ENCODE results near the gene FAM186B. TPM values are rescaled to one million over a fixed set of nuclear protein-coding genes. Genes with fewer than 3 reads are reported as not detected.

FAM186B gene
- total RNA-seq, 1 experiment from 2014 or later, result 0.19 TPM

GRCh38 chr12:49567611-49568441 is 37.6 kb downstream of the FAM186B start, which contains the start of gene MCRS1:
MCRS1 (minus strand) TSS chr12:49568142; CDS start chr12:49566731, 1,411 bp downstream.
- H3K36me3 ChIP-seq (ENCODE audit: insufficient read depth, low read length, poor library complexity, severe bottlenecking), result peaks cover 32% of the 10 kb centered on the region
- H3K9me3 ChIP-seq (ENCODE audit: low read depth, low read length, poor library complexity, severe bottlenecking), result no peaks in the 10 kb centered on the region
- ChIA-PET POLR2A (ENCODE audit: low non-redundant PET) (interaction anchor here (0.6 kb wide), 1 partner anchor 17 kb away, joined by 3 read pairs; no protein-coding TSS in a partner anchor), CTCF (interaction anchor here (0.6 kb wide), 1 partner anchor 418 kb away, joined by 3 read pairs; no protein-coding TSS in a partner anchor)
- intact Hi-C loops (cut with micrococcal nuclease; ENCODE audit: unreplicated experiment), result no loop called here
- TSS peak; percentile 84 for BruUV-seq (replicated peaks)
- H3K27me3 ChIP-seq (replicated peaks; ENCODE audit: insufficient read depth, low read depth, low read length, poor library complexity), result no peaks in the 10 kb centered on the region
- DNase-seq (ENCODE audit: low spot score), result peak; percentile 95
- H3K4me3 ChIP-seq (ENCODE audit: low read depth, low read length, poor library complexity, severe bottlenecking), result peak within 1 kb of the TSS; percentile 89
- H3K4me1 ChIP-seq (ENCODE audit: insufficient read depth, low read length, poor library complexity, severe bottlenecking), result peaks cover 8% of the 10 kb centered on the region
- H3K27ac ChIP-seq (ENCODE audit: low read depth, low read length, poor library complexity, severe bottlenecking), result peak within 1 kb of the TSS; percentile 96
- no peak for TF ChIP-seq EZH2 (IDR thresholded peaks at IDR 0.05; ENCODE audit: borderline replicate concordance, low read depth, low read length, poor library complexity, severe bottlenecking)
- TF ChIP-seq CTCF (conservative IDR thresholded peaks at IDR 0.05; ENCODE audit: low read depth, low read length), result no peak

GRCh38 chr12:49567302-49567610 is 38.2 kb downstream of the FAM186B start:
- Histone ChIP-seq H3K9me3 (ENCODE audit: low read depth, low read length, poor library complexity, severe bottlenecking) (no peaks in the 10 kb centered on the region), H3K36me3 (ENCODE audit: insufficient read depth, low read length, poor library complexity, severe bottlenecking) (peaks cover 37% of the 10 kb centered on the region), H3K4me1 (ENCODE audit: insufficient read depth, low read length, poor library complexity, severe bottlenecking) (peaks cover 8% of the 10 kb centered on the region), H3K4me3 (ENCODE audit: low read depth, low read length, poor library complexity, severe bottlenecking) (peak overlapping the region; percentile 89), H3K27me3 (replicated peaks; ENCODE audit: insufficient read depth, low read depth, low read length, poor library complexity) (no peaks in the 10 kb centered on the region), H3K27ac (ENCODE audit: low read depth, low read length, poor library complexity, severe bottlenecking) (peak overlapping the region; percentile 96)
- BruUV-seq (replicated peaks), result no TSS peak
- no peak for TF ChIP-seq CTCF (conservative IDR thresholded peaks at IDR 0.05; ENCODE audit: low read depth, low read length)
- TF ChIP-seq EZH2 (IDR thresholded peaks at IDR 0.05; ENCODE audit: borderline replicate concordance, low read depth, low read length, poor library complexity, severe bottlenecking), result no peak
- ChIA-PET CTCF (interaction anchor here (0.6 kb wide), 1 partner anchor 417 kb away, joined by 3 read pairs; no protein-coding TSS in a partner anchor), POLR2A (ENCODE audit: low non-redundant PET) (interaction anchor here (0.6 kb wide), 1 partner anchor 16 kb away, joined by 3 read pairs; no protein-coding TSS in a partner anchor)
- intact Hi-C loops (cut with micrococcal nuclease; ENCODE audit: unreplicated experiment), result no loop called here
- no peak for DNase-seq (ENCODE audit: low spot score)

- no TSS peak for BruUV-seq (replicated peaks)
- Histone ChIP-seq H3K27me3 (replicated peaks; ENCODE audit: insufficient read depth, low read depth, low read length, poor library complexity) (no peaks in the 10 kb centered on the region), H3K27ac (ENCODE audit: low read depth, low read length, poor library complexity, severe bottlenecking) (no peak overlapping the region), H3K4me3 (ENCODE audit: low read depth, low read length, poor library complexity, severe bottlenecking) (peak overlapping the region; percentile 89), H3K36me3 (ENCODE audit: insufficient read depth, low read length, poor library complexity, severe bottlenecking) (peaks cover 45% of the 10 kb centered on the region), H3K9me3 (ENCODE audit: low read depth, low read length, poor library complexity, severe bottlenecking) (no peaks in the 10 kb centered on the region), H3K4me1 (ENCODE audit: insufficient read depth, low read length, poor library complexity, severe bottlenecking) (peaks cover 8% of the 10 kb centered on the region)
- intact Hi-C loops (cut with micrococcal nuclease; ENCODE audit: unreplicated experiment), result no loop called here
- DNase-seq (ENCODE audit: low spot score), result no peak
- CTCF ChIA-PET, result no interaction called here
- no peak for TF ChIP-seq EZH2 (IDR thresholded peaks at IDR 0.05; ENCODE audit: borderline replicate concordance, low read depth, low read length, poor library complexity, severe bottlenecking)
- TF ChIP-seq CTCF (conservative IDR thresholded peaks at IDR 0.05; ENCODE audit: low read depth, low read length), result no peak
- POLR2A ChIA-PET (ENCODE audit: low non-redundant PET), result interaction anchor here (0.6 kb wide), 1 partner anchor 276 kb away, joined by 3 read pairs; no protein-coding TSS in a partner anchor
Observed at GRCh38 chr12:49566361-49566760, 39.1 kb downstream of the FAM186B start.
